GM12892 (cell line): ENCODE measurements around the gene ZC3H15.
A peak's percentile ranks its signal among the peaks of the same experiment; 100 is the strongest.
"Not testable (repeated sequence)": the region's sequence is repeated elsewhere in the genome, so short reads cannot be mapped to it uniquely, and the experiment has no call there.

Experiments
- DNase-seq: peaks from one replicate; pipeline ENCODE4 v3.0.0; 2011; ENCODE audit not compliant: insufficient read length
- FAIRE-seq: peaks from 2 replicates; lab custom pipeline; 2011; peaks lifted over from hg19 to GRCh38; lab: Jason Lieb, UNC
- POLR2A ChIP-seq: IDR thresholded peaks from 2 replicates; pipeline ENCODE4 v1.6.1; 2011; ENCODE audit warnings: low read depth, low read length, control low read depth
- POLR2AphosphoS5 ChIP-seq: IDR thresholded peaks from 2 replicates; pipeline ENCODE4 v1.6.1; 2011; ENCODE audit warnings: low read depth, low read length, control low read depth
- TAF1 ChIP-seq: IDR thresholded peaks from 2 replicates; pipeline ENCODE4 v1.6.1; 2011; ENCODE audit warnings: low read depth, mild to moderate bottlenecking, control low read depth, low read length, borderline replicate concordance

The ZC3H15 gene

DNA sequence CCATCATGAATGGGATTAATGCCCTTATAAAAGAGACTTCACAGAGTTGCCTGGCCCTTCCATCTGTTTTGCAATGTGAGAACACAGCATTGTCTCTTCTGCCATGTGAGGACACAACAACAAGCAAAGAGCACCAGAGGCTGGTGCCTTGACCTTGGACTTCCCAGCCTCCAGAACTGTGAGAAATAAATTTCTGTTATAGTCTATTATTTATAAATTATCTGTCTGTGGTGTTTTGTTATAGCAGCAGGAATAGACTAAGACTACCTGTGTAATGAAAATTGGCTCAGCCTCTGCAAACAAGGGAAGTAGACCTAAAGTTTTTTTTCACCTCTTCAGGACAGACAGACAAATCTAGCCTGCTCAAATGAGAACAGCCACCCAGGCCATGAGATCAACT lies 19.3 kb upstream of the ZC3H15 start:
- FAIRE-seq: no peak
- DNase-seq: no peak
- TF ChIP-seq TAF1 (no peak), POLR2AphosphoS5 (no peak), POLR2A (no peak)

DNA sequence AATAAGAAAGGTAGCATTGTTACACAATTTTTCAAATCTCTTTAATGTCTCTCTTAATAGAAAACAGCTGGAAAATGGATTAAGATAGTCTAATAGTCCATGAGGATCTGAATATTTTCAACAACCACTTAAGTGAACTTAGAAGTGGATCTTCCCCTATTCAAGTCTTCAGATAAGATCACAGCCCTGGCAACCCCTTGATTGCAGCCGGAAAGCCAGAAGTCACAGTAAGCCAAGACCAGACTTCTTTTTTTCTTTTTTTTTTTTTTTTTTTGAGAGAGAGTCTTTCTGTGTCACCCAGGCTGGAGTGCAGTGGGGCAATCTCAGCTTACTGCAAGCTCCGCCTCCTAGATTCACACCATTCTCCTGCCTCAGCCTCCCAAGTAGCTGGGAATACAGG lies 18.6 kb upstream of the ZC3H15 start:
- FAIRE-seq (no peak), DNase-seq (no peak)
- TF ChIP-seq POLR2AphosphoS5 (no peak), POLR2A (no peak), TAF1 (no peak)

GRCh38 chr2:186472722-186473493 lies 13.2 kb upstream of the ZC3H15 start:
- not testable (repeated sequence) for FAIRE-seq, DNase-seq

- not testable (repeated sequence) for FAIRE-seq, DNase-seq
These were observed 11.8 kb upstream of the ZC3H15 start for GRCh38 chr2:186474239-186474638.

DNA sequence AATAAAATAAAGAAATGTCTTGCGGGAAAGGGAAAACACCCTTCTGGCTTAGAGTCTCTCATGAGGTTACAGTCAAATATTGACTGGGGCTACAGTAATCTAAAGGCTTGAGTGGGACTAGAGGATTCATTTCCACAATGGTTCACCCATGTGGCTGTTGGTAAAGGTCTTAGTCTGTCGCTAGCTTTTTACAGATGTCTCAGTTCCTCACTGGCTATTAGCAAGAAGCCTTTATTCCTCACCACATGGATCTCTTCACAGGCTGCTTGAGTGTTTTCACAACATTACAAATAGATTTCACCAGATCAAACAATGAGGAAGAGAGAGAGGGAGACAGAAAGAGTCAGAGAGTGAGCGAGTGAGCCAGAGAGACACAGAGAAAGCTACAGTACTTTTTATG lies 8.3 kb upstream of the ZC3H15 start:
- TF ChIP-seq TAF1: no peak
- TF ChIP-seq POLR2AphosphoS5: no peak
- TF ChIP-seq POLR2A: no peak
- DNase-seq (no peak), FAIRE-seq (no peak)

DNA sequence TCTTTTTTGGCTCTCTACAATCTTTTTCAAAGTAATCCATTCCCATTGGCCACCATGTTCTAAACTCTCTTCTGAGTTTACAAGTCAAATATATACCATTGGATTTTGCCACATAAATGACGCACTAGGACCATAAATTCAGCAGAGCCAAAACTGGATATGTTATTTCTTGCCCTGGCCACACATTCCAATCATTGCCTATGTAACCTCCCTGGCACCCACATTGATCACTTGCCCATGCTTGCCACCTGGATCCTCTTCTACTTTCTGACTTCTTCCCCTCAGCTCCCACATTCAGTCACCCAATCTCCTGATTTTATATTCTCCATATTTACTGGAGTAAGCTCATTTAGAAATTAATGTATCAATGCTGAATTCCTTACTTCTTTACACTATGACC lies 5.1 kb upstream of the ZC3H15 start:
- FAIRE-seq (peak; percentile 36), DNase-seq (no peak)
- no peak for TF ChIP-seq POLR2AphosphoS5
- no peak for TF ChIP-seq POLR2A
- no peak for TF ChIP-seq TAF1

DNA sequence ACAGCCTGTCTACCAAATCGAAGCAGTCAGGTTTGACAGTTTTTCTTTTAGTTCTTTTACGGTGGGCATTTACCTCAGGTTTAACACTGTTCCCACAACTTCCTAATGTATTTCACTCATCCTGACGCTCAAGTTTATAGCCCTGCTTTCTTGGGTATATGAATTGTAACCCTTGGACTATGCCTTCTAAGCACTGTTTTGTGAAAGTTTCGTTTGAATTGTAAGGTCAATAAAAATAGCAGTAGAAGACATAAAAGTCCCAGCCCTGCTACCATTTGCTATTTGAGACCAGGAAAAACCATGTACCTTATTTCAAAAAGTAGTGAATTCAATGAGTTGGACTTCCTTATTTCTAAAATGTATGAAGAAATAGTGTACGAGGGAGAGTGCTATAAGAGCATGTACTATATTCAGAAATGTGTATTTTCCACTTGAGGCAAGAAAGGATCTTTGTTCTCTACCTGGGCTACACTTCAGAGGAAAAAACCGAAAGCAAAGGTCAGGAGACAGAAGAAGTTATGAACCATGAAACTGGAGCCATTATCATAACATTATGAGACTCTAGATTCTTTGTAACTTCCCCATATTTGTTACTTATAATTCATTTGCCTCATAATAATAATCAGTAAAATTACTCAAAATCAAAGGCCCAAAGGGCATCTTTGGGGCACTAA lies 1.9 kb upstream of the ZC3H15 start:
- DNase-seq (no peak), FAIRE-seq (peak; percentile 79)
- no peak for TF ChIP-seq POLR2A
- no peak for TF ChIP-seq POLR2AphosphoS5
- no peak for TF ChIP-seq TAF1

DNA sequence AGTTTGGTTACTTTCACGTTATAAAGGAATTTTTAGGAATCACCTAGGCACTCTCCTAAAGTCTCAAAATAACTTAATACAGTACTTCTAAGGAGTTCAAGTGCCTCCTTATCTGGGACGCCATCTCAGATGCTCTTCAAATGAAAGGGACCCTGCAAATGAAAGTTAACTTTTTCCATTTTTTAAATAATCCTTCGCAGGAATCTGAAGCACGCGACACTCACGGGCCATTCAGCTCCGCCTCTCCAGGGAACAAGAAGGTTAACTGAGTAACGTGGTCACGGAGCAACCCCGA lies 537 bp upstream of the ZC3H15 start:
- no peak for DNase-seq
- FAIRE-seq: no peak
- no peak for TF ChIP-seq TAF1

- DNase-seq (no peak), FAIRE-seq (no peak)
- TF ChIP-seq POLR2AphosphoS5 (no peak), TAF1 (no peak), POLR2A (no peak)
These were observed 889 bp downstream of the ZC3H15 start for GRCh38 chr2:186486651-186487647.

GRCh38 chr2:186493564-186494085 lies 7.6 kb downstream of the ZC3H15 start:
- TF ChIP-seq POLR2A (no peak), TAF1 (no peak), POLR2AphosphoS5 (no peak)
- DNase-seq (no peak), FAIRE-seq (peak; percentile 42)

GRCh38 chr2:186496401-186496800 lies 10.3 kb downstream of the ZC3H15 start:
- FAIRE-seq: no peak
- no peak for TF ChIP-seq POLR2A
- TF ChIP-seq POLR2AphosphoS5: no peak
- no peak for TF ChIP-seq TAF1
- DNase-seq: no peak
